Measurements from ENCODE around the gene OSBPL10.

- TF ChIP-seq BHLHE40 (IDR thresholded peaks at IDR 0.05; ENCODE audit: borderline replicate concordance) (no peak), FOXM1 (IDR thresholded peaks at IDR 0.05; ENCODE audit: borderline replicate concordance) (no peak), ZNF384 (IDR thresholded peaks at IDR 0.05) (no peak)
Observed at GRCh38 chr3:31695280-31696008, 285.6 kb downstream of the OSBPL10 start.

Measured in HEK293T (cell line).